Measurements from ENCODE around the gene RADX.

The RADX gene

GRCh38 chrX:106716463-106716862 is 104.7 kb downstream of the RADX start (continued):
- TF ChIP-seq HIC1 (tag by site-specific recombination; IDR thresholded peaks at IDR 0.05) = no peak
- TF ChIP-seq BCL11B (tag by site-specific recombination; IDR thresholded peaks at IDR 0.05; ENCODE audit: low read depth) = no peak
- no peak for TF ChIP-seq SP3 (tag by site-specific recombination; IDR thresholded peaks at IDR 0.05)

GRCh38 chrX:106718709-106719108 is 106.9 kb downstream of the RADX start:
- H3K4me1 ChIP-seq (ENCODE audit: control insufficient read depth, insufficient read depth, low read length) = no peaks in the 10 kb centered on the region
- no peaks in the 10 kb centered on the region for H3K9me3 ChIP-seq (ENCODE audit: control insufficient read depth, insufficient read depth, low read depth, low read length)
- ChIA-PET POLR2A (interaction anchor here (2.2 kb wide), 1 partner anchor 8 kb away, joined by 8 read pairs; the partner anchor contains the start of gene RNF128), CTCF (no interaction called here)
- H3K27ac ChIP-seq (ENCODE audit: extremely low read depth, low read depth, low read length) = no peak overlapping the region
- no peak overlapping the region for H3K4me3 ChIP-seq (ENCODE audit: low read depth, low read length)
- H3K36me3 ChIP-seq (ENCODE audit: control insufficient read depth in 2 of 2, insufficient read depth in 1 of 2, low read length in 2 of 2) = no peaks in the 10 kb centered on the region
- no peak for TF ChIP-seq ZNF513 (tag by site-specific recombination; IDR thresholded peaks at IDR 0.05)
- TF ChIP-seq ZNF558 (tag by site-specific recombination; IDR thresholded peaks at IDR 0.05) = no peak
- TF ChIP-seq ZXDB (tag by site-specific recombination; IDR thresholded peaks at IDR 0.05) = no peak
- no peak for TF ChIP-seq ZNF843 (tag by site-specific recombination; IDR thresholded peaks at IDR 0.05)
- TF ChIP-seq ZNF292 (tag by site-specific recombination; IDR thresholded peaks at IDR 0.05; ENCODE audit: borderline replicate concordance, low read depth) = no peak
- no peak for TF ChIP-seq SCRT1 (tag by site-specific recombination; IDR thresholded peaks at IDR 0.05; ENCODE audit: borderline replicate concordance)
- TF ChIP-seq ZNF366 (tag by site-specific recombination; conservative IDR thresholded peaks at IDR 0.05) = no peak
- TF ChIP-seq ZNF423 (tag by site-specific recombination; IDR thresholded peaks at IDR 0.05) = no peak
- TF ChIP-seq ZNF133 (tag by site-specific recombination; IDR thresholded peaks at IDR 0.05) = no peak
- no peak for TF ChIP-seq ZNF37A (tag by site-specific recombination; IDR thresholded peaks at IDR 0.05)
- no peak for TF ChIP-seq TCF7L2 (IDR thresholded peaks at IDR 0.05; ENCODE audit: borderline replicate concordance, low read depth, low read length)
- TF ChIP-seq PBX3 (CRISPR knock-in tag; IDR thresholded peaks at IDR 0.05) = no peak
- TF ChIP-seq ZNF221 (tag by site-specific recombination; IDR thresholded peaks at IDR 0.05; ENCODE audit: borderline replicate concordance) = no peak
- TF ChIP-seq ZNF274 (IDR thresholded peaks at IDR 0.05; ENCODE audit: low read length) = no peak
- no peak for TF ChIP-seq ZNF274 (tag by site-specific recombination; IDR thresholded peaks at IDR 0.05; ENCODE audit: borderline replicate concordance)
- no peak for TF ChIP-seq ZNF121 (tag by site-specific recombination; IDR thresholded peaks at IDR 0.05)
- TF ChIP-seq YY1 (tag by site-specific recombination; IDR thresholded peaks at IDR 0.05) = no peak
- no peak for TF ChIP-seq REPIN1 (tag by site-specific recombination; IDR thresholded peaks at IDR 0.05; ENCODE audit: low read depth)

- Histone ChIP-seq H3K9me3 (ENCODE audit: control insufficient read depth, insufficient read depth, low read depth, low read length) (no peaks in the 10 kb centered on the region), H3K36me3 (ENCODE audit: control insufficient read depth in 2 of 2, insufficient read depth in 1 of 2, low read length in 2 of 2) (no peaks in the 10 kb centered on the region), H3K4me3 (ENCODE audit: low read depth, low read length) (peak overlapping the region; percentile 46), H3K4me1 (ENCODE audit: control insufficient read depth, insufficient read depth, low read length) (peaks cover 3% of the 10 kb centered on the region; the same call in 1 of the 2 replicates), H3K27ac (ENCODE audit: extremely low read depth, low read depth, low read length) (no peak overlapping the region)
- POLR2A ChIA-PET = interaction anchor here (0.9 to 2.0 kb wide), 8 partner anchors 8 to 114 kb away, joined by 3 to 9 read pairs (median 4); partner anchors contain the start of genes RADX and TBC1D8B
- TF ChIP-seq ZNF654 (tag by site-specific recombination; IDR thresholded peaks at IDR 0.05; ENCODE audit: low read depth) (no peak), PRDM1 (tag by site-specific recombination; IDR thresholded peaks at IDR 0.05) (peak; percentile 29; the same call in 1 of the 2 replicates), GLI4 (tag by site-specific recombination; IDR thresholded peaks at IDR 0.05) (no peak), KLF8 (tag by site-specific recombination; IDR thresholded peaks at IDR 0.05) (no peak), ZNF830 (tag by site-specific recombination; IDR thresholded peaks at IDR 0.05; ENCODE audit: low read depth) (no peak), CTCF (tag by site-specific recombination; IDR thresholded peaks at IDR 0.05) (no peak), ZNF76 (tag by site-specific recombination; IDR thresholded peaks at IDR 0.05; ENCODE audit: borderline replicate concordance, low read depth) (no peak)
- CTCF ChIA-PET = no interaction called here
These were observed 114.2 kb downstream of the RADX start for GRCh38 chrX:106725931-106726330.
